AG04449 (cell line): ENCODE results near the gene ROPN1B.
A peak's percentile ranks its signal among the peaks of the same experiment; 100 is the strongest.
"Not testable (repeated sequence)": the region's sequence is repeated elsewhere in the genome, so short reads cannot be mapped to it uniquely, and the experiment has no call there.

Experiments
- CTCF ChIA-PET: fragments of 350-600 bp; formaldehyde crosslinking; extraction: SDS; loops from one replicate; lab custom pipeline; 2021; ENCODE audit warnings: antibody characterized with exemption; lab: Yijun Ruan, JAX
- POLR2A ChIA-PET: fragments of 400-600, 350-600 bp; formaldehyde crosslinking; extraction: SDS; loops from one replicate; lab custom pipeline; 2020; ENCODE audit warnings: antibody characterized with exemption, inconsistent platforms; lab: Yijun Ruan, JAX
- DNase-seq: peaks from one replicate; pipeline ENCODE4 v3.0.0-alpha.2; 2010; ENCODE audit warnings: low read depth, low spot score
- H3K4me3 ChIP-seq: 2 replicates; pipeline ENCODE4 v1.5.1; 2011; ENCODE audit warnings: low read depth, mild to moderate bottlenecking, control low read depth, low read length
- CTCF ChIP-seq: IDR thresholded peaks from one replicate; pipeline ENCODE4 v1.5.1; 2011; ENCODE audit warnings: mild to moderate bottlenecking, moderate library complexity, low read length, control low read depth, inconsistent platforms; ENCODE audit not compliant: insufficient read depth; ENCODE audit errors: missing control alignments

Gene ROPN1B

GRCh38 chr3:125971997-125972944 is 3.3 kb downstream of the ROPN1B start:
- DNase-seq = not testable (repeated sequence)
- CTCF ChIA-PET = interaction anchor here (0.8 to 1.5 kb wide), 9 partner anchors 11 to 160 kb away, joined by 3 to 4 read pairs (median 3); no protein-coding TSS in a partner anchor
- peak overlapping the region; percentile 44 for H3K4me3 ChIP-seq

GRCh38 chr3:125975245-125976002 is 6.4 kb downstream of the ROPN1B start:
- CTCF ChIA-PET = interaction anchor here (0.9 kb wide), 1 partner anchor 158 kb away, joined by 3 read pairs; no protein-coding TSS in a partner anchor
- DNase-seq, H3K4me3 ChIP-seq, POLR2A ChIA-PET: not testable (repeated sequence)

More at GRCh38 chr3:125971997-125972944, 3.3 kb downstream of the ROPN1B start:
- POLR2A ChIA-PET = not testable (repeated sequence)
- TF ChIP-seq CTCF = peak; percentile 42

- POLR2A ChIA-PET, DNase-seq, H3K4me3 ChIP-seq: not testable (repeated sequence)
- CTCF ChIA-PET = interaction anchor here (0.9 kb wide), 1 partner anchor 157 kb away, joined by 3 read pairs; no protein-coding TSS in a partner anchor
These were observed 7.0 kb downstream of the ROPN1B start for GRCh38 chr3:125976003-125976390.

- CTCF ChIA-PET, H3K4me3 ChIP-seq, DNase-seq, POLR2A ChIA-PET: not testable (repeated sequence)
These were observed 8.1 kb downstream of the ROPN1B start for GRCh38 chr3:125977104-125977503.

- CTCF ChIA-PET, DNase-seq, H3K4me3 ChIP-seq, POLR2A ChIA-PET: not testable (repeated sequence)
These were observed 16.0 kb downstream of the ROPN1B start for GRCh38 chr3:125984951-125985350.

GRCh38 chr3:125990253-125990970 is 21.4 kb downstream of the ROPN1B start:
- CTCF ChIA-PET = interaction anchor here (1.2 kb wide), 1 partner anchor 19 kb away, joined by 3 read pairs; no protein-coding TSS in a partner anchor
- no peak for TF ChIP-seq CTCF
- peak overlapping the region; percentile 75 for H3K4me3 ChIP-seq
- POLR2A ChIA-PET = interaction anchor here (0.8 kb wide), 1 partner anchor 15 kb away, joined by 3 read pairs; no protein-coding TSS in a partner anchor
- DNase-seq = peak; percentile 17

GRCh38 chr3:125996751-125997150 is 27.8 kb downstream of the ROPN1B start:
- H3K4me3 ChIP-seq, POLR2A ChIA-PET, DNase-seq, CTCF ChIA-PET: not testable (repeated sequence)

GRCh38 chr3:126002189-126002588 is 33.2 kb downstream of the ROPN1B start:
- CTCF ChIA-PET = no interaction called here
- no peak for DNase-seq
- H3K4me3 ChIP-seq = no peak overlapping the region
- no peak for TF ChIP-seq CTCF
- POLR2A ChIA-PET = interaction anchor here (0.6 kb wide), 1 partner anchor 264 kb away, joined by 3 read pairs; no protein-coding TSS in a partner anchor
